CD8-positive, alpha-beta memory T cell (primary cell): ENCODE data around the gene VWA3B. TPM values are rescaled to one million over a fixed set of nuclear protein-coding genes. Genes with fewer than 3 reads are reported as not detected.
A peak's percentile ranks its signal among the peaks of the same experiment; 100 is the strongest.
"Not testable (repeated sequence)": the region's sequence is repeated elsewhere in the genome, so short reads cannot be mapped to it uniquely, and the experiment has no call there.

Source experiments
- CTCF ChIA-PET: fragments of 350-600 bp; sonication (Branson Sonifier 250); formaldehyde crosslinking; loops from one replicate; lab custom pipeline; 2021; ENCODE audit warnings: antibody characterized with exemption; lab: Charles Lee
- POLR2A ChIA-PET: fragments of 350-600 bp; sonication (Branson Sonifier 250); formaldehyde crosslinking; loops from one replicate; lab custom pipeline; 2021; ENCODE audit warnings: antibody characterized with exemption; lab: Charles Lee
- DNase-seq, 5 donors: peaks; one replicate each; pipeline versions ENCODE4 v3.0.0 to v3.0.0-alpha.2; 2020 to 2022; ENCODE audit warnings: mixed read lengths in 1 of 5
- H3K27ac ChIP-seq: one replicate; pipeline ENCODE4 v1.7.0; 2013; ENCODE audit warnings: low read depth, mild to moderate bottlenecking, low read length, moderate library complexity
- H3K27me3 ChIP-seq: 2 replicates; pipeline ENCODE4 v1.7.0; 2013; ENCODE audit warnings: low read length, mild to moderate bottlenecking; ENCODE audit not compliant: insufficient read depth, poor library complexity, severe bottlenecking
- H3K36me3 ChIP-seq: 2 replicates; pipeline ENCODE4 v1.7.0; 2013; ENCODE audit warnings: mild to moderate bottlenecking, low read length, moderate library complexity; ENCODE audit not compliant: insufficient read depth
- H3K4me1 ChIP-seq: 2 replicates; pipeline ENCODE4 v1.7.0; 2013; ENCODE audit warnings: mild to moderate bottlenecking, low read length, moderate library complexity; ENCODE audit not compliant: insufficient read depth
- H3K4me3 ChIP-seq: 2 replicates; pipeline ENCODE4 v1.7.0; 2013; ENCODE audit warnings: mild to moderate bottlenecking, low read length
- H3K9me3 ChIP-seq: 2 replicates; pipeline ENCODE4 v1.7.0; 2013; ENCODE audit warnings: mild to moderate bottlenecking, low read length
- H3K27ac Mint-ChIP-seq, 8 donors: one replicate each; pipeline ENCODE4 v1.8.0; 2020 to 2021; ENCODE audit warnings: mixed read lengths in 8 of 8, mild to moderate bottlenecking in 6 of 8, inconsistent platforms in 3 of 8, moderate library complexity in 3 of 8
- H3K27me3 Mint-ChIP-seq, 2 donors: one replicate each; pipeline ENCODE4 v1.8.0; 2020 to 2021; ENCODE audit warnings: mixed read lengths in 2 of 2, mild to moderate bottlenecking in 1 of 2, moderate library complexity in 1 of 2
- H3K36me3 Mint-ChIP-seq, 3 donors: one replicate each; pipeline ENCODE4 v1.8.0; 2020 to 2021; ENCODE audit warnings: mixed read lengths in 3 of 3, inconsistent platforms in 1 of 3, mild to moderate bottlenecking in 1 of 3
- H3K4me1 Mint-ChIP-seq, 3 donors: one replicate each; pipeline ENCODE4 v1.8.0; 2020 to 2021; ENCODE audit warnings: mixed read lengths in 3 of 3, inconsistent platforms in 1 of 3, mild to moderate bottlenecking in 1 of 3
- H3K4me3 Mint-ChIP-seq, 7 donors: one replicate each; pipeline ENCODE4 v1.8.0; 2020 to 2021; ENCODE audit warnings: mixed read lengths in 7 of 7, mild to moderate bottlenecking in 6 of 7, moderate library complexity in 4 of 7, inconsistent platforms in 2 of 7
- H3K9me3 Mint-ChIP-seq, 5 donors: one replicate each; pipeline ENCODE4 v1.8.0; 2020 to 2022; ENCODE audit warnings: mixed read lengths in 5 of 5, mild to moderate bottlenecking in 3 of 5, moderate library complexity in 2 of 5, inconsistent platforms in 1 of 5
- polyA plus RNA-seq: library from polyadenylated mRNA; unstranded; fragments of 300-500 nt; fragmentation: Illumina TruSeq; gene quantifications from one replicate; pipeline ENCODE4 v1.2.3, GENCODE V29; 2021
- total RNA-seq, 2 experiments: library from RNA; stranded (reverse); gene quantifications; one replicate each; pipeline ENCODE4 v1.2.3, GENCODE V29; 2021

Gene VWA3B
- total and polyA plus RNA-seq, 3 experiments from 2014 or later: not detected

DNA sequence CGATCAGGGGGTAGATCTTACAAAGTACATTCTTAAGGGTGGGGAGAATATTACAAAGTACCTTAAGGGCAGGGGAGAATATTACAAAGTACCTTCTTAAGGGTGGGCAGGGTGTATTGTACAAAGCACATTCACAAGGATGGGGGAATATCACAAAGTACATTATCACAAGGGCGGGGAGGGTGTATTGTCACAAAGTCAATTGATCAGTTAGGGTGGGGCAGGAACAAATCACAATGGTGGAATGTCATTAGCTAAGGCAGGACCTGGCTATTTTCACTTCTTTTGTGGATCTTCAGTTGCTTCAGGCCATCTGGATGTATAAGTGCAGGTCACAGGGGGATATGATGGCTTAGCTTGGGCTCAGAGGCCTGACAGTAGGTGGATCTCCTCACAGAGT lies 42.2 kb upstream of the VWA3B start:
- H3K27ac ChIP-seq, H3K9me3 ChIP-seq, POLR2A ChIA-PET, H3K36me3 ChIP-seq, H3K4me1 Mint-ChIP-seq, H3K4me3 ChIP-seq, H3K4me3 Mint-ChIP-seq, CTCF ChIA-PET, H3K27me3 ChIP-seq, DNase-seq, H3K27ac Mint-ChIP-seq, H3K4me1 ChIP-seq: not testable (repeated sequence)
- peaks cover 20 to 29% (median 25%) of the 10 kb centered on the region in 5 donors for H3K9me3 Mint-ChIP-seq
- peaks cover 0 to 29% (median 0%) of the 10 kb centered on the region in 3 donors for H3K36me3 Mint-ChIP-seq
- peaks cover 9 to 18% of the 10 kb centered on the region in 2 donors for H3K27me3 Mint-ChIP-seq

DNA sequence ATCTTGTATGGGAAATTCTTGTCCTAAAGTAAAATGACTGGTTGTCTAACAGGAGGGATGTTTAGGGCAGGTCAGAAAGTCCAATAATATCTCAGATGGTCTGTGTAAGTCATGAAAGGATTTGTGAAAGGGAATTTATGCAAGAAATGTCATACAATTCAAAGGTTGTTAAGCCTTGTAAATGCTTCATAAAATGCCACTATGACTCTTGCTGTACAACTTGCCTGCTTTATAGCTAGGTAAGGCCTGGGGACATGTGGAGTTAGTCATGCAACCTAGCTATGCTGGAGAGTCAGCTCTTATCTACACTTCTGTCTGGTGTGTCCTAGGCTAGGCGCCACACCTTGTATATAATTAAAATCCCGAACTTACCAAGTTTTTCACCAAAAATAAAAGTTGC lies 36.9 kb upstream of the VWA3B start:
- H3K4me1 Mint-ChIP-seq: no peaks in the 10 kb centered on the region
- ChIA-PET CTCF (no interaction called here), POLR2A (no interaction called here)
- Histone ChIP-seq H3K4me1 (no peaks in the 10 kb centered on the region), H3K36me3 (no peaks in the 10 kb centered on the region), H3K27me3 (no peaks in the 10 kb centered on the region), H3K9me3 (no peaks in the 10 kb centered on the region), H3K27ac (no peak overlapping the region), H3K4me3 (no peak overlapping the region)
- H3K27ac Mint-ChIP-seq: no peak overlapping the region
- H3K27me3 Mint-ChIP-seq: peaks cover 4 to 6% of the 10 kb centered on the region in 2 donors
- H3K9me3 Mint-ChIP-seq: peaks cover 3 to 8% (median 4%) of the 10 kb centered on the region in 5 donors
- H3K36me3 Mint-ChIP-seq: peaks cover 0 to 4% (median 0%) of the 10 kb centered on the region in 3 donors
- DNase-seq: no peak
- no peak overlapping the region for H3K4me3 Mint-ChIP-seq

DNA sequence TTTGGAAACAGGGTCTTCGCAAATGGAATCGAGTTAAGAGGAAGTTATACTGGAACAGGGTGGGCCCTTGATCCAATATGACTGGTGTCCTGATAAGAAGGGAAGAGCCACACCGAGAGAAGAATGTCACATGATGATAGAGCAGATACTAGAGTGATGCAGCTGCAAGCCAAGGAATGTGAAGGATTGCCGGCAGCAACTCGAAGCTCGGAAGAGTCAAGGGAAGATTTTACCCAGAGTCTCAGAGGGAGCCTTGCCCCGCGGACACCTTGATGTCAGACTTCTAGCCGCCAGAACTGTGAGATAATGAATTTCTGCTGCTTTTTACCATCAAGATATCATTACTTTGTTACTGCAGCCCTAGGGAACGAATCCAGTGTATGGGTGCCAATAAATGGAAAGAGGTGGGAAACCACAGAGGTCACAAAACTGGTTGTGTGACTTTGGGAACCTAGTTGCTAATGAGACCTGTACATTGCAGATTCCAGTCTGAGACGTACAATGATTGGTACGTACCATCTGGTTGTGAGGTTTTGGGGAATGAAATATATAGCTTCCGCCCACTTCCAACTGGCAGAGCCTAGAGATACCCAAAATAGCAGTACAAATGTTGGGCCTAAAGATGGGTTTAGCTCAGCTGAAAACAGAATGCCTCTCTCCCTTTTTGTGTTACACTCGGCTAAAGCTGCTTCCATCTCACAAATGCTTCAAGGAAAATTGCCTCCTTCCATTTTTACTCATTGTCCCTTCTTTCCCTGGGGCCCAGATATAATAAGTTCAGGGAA lies 28.6 kb upstream of the VWA3B start:
- no peak for DNase-seq
- peaks cover 0 to 7% of the 10 kb centered on the region in 2 donors for H3K27me3 Mint-ChIP-seq
- no peaks in the 10 kb centered on the region for H3K4me1 Mint-ChIP-seq
- H3K9me3 Mint-ChIP-seq: peaks cover 0 to 3% (median 0%) of the 10 kb centered on the region in 5 donors
- CTCF ChIA-PET: no interaction called here
- H3K36me3 ChIP-seq: no peaks in the 10 kb centered on the region
- H3K27ac ChIP-seq: no peak overlapping the region
- POLR2A ChIA-PET: no interaction called here
- no peak overlapping the region for H3K27ac Mint-ChIP-seq
- H3K27me3 ChIP-seq: no peaks in the 10 kb centered on the region
- H3K4me3 ChIP-seq: no peak overlapping the region
- no peaks in the 10 kb centered on the region for H3K4me1 ChIP-seq
- no peak overlapping the region for H3K4me3 Mint-ChIP-seq
- no peaks in the 10 kb centered on the region for H3K36me3 Mint-ChIP-seq
- H3K9me3 ChIP-seq: no peaks in the 10 kb centered on the region

DNA sequence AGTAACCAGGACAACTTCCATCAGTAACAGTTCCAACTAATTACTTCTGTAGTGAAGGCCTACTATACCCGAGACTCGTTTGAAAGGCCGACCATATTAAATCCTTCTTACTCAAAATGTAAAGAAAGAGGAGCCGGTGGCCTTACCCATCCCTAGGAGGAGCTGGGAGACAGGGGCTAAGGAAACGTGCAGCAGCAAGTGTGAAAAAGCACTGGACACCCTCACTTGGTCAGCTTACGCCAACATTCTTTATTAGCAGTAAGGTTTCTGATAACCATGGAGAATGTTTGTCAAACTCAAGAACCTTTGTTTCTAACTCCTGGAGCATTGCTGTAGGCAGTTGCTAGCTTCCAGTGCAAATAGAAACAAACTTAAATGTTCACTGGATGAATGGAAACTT lies 26.7 kb upstream of the VWA3B start:
- peaks cover 9 to 15% of the 10 kb centered on the region in 2 donors for H3K27me3 Mint-ChIP-seq
- Histone ChIP-seq H3K27ac (no peak overlapping the region), H3K4me1 (no peaks in the 10 kb centered on the region), H3K36me3 (no peaks in the 10 kb centered on the region), H3K27me3 (no peaks in the 10 kb centered on the region), H3K9me3 (no peaks in the 10 kb centered on the region), H3K4me3 (no peak overlapping the region)
- POLR2A ChIA-PET: no interaction called here
- H3K36me3 Mint-ChIP-seq: no peaks in the 10 kb centered on the region
- H3K27ac Mint-ChIP-seq: no peak overlapping the region
- no peak for DNase-seq
- CTCF ChIA-PET: no interaction called here
- no peak overlapping the region for H3K4me3 Mint-ChIP-seq
- peaks cover 0 to 3% (median 0%) of the 10 kb centered on the region in 5 donors for H3K9me3 Mint-ChIP-seq
- no peaks in the 10 kb centered on the region for H3K4me1 Mint-ChIP-seq

DNA sequence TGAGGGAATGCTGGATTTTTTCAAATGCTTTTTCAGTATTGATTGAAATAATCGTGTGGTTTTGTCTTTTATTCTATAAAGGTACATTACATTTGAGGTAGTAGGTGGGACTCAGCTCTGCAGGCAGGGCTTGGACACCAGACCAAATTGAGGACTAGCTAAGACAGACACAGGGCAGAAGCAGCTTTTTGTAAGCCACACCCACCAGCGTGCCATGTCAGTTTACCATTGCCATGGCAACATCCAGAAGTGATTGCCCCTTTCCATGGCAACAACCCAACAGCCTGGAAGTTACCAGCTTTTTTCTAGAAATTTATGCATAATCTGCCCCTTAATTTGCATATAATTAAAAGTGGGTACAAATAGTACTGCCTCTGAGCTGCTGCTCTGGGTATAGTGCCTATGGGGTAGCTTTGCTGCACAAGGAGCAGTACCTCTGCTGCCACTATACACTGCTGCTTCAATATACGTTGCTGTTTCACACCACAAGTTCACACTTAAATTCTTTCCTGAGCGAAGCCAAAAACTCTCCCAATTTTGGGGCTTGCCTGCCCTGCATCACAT lies 23.6 kb upstream of the VWA3B start:
- ChIA-PET CTCF (no interaction called here), POLR2A (no interaction called here)
- peak overlapping the region in 1 of 8 donors; percentile 27 for H3K27ac Mint-ChIP-seq
- no peaks in the 10 kb centered on the region for H3K36me3 Mint-ChIP-seq
- Histone ChIP-seq H3K9me3 (no peaks in the 10 kb centered on the region), H3K27ac (no peak overlapping the region), H3K36me3 (no peaks in the 10 kb centered on the region), H3K27me3 (no peaks in the 10 kb centered on the region), H3K4me1 (no peaks in the 10 kb centered on the region), H3K4me3 (no peak overlapping the region)
- H3K9me3 Mint-ChIP-seq: peaks cover 0 to 3% (median 0%) of the 10 kb centered on the region in 5 donors
- no peak for DNase-seq
- H3K27me3 Mint-ChIP-seq: peaks cover 17 to 32% of the 10 kb centered on the region in 2 donors
- H3K4me1 Mint-ChIP-seq: no peaks in the 10 kb centered on the region
- H3K4me3 Mint-ChIP-seq: no peak overlapping the region

DNA sequence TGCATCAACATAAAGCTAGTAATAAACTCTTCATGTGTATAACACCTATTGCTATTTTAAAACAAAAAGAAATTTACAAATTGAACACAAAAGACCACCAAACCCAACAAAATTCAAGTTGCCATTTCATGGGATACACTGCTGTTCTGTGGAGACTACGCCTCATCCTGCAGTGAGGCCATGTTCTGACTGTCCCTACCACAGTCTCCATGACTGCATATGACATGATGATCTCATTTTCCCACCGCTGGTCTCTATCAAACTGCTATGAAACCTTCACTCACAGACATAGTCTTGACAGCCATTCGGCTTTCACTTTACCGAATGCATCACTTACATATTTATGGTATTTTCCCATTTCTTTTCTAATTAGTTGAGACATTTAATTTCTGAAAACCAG lies 21.2 kb upstream of the VWA3B start:
- no peak overlapping the region for H3K27ac Mint-ChIP-seq
- H3K9me3 Mint-ChIP-seq: peaks cover 0 to 3% (median 0%) of the 10 kb centered on the region in 5 donors
- POLR2A ChIA-PET: no interaction called here
- Histone ChIP-seq H3K4me3 (no peak overlapping the region), H3K27ac (no peak overlapping the region), H3K36me3 (no peaks in the 10 kb centered on the region), H3K9me3 (no peaks in the 10 kb centered on the region), H3K4me1 (no peaks in the 10 kb centered on the region), H3K27me3 (no peaks in the 10 kb centered on the region)
- no peak for DNase-seq
- no peaks in the 10 kb centered on the region for H3K36me3 Mint-ChIP-seq
- H3K4me1 Mint-ChIP-seq: no peaks in the 10 kb centered on the region
- peaks cover 17 to 44% of the 10 kb centered on the region in 2 donors for H3K27me3 Mint-ChIP-seq
- H3K4me3 Mint-ChIP-seq: no peak overlapping the region
- CTCF ChIA-PET: no interaction called here

DNA sequence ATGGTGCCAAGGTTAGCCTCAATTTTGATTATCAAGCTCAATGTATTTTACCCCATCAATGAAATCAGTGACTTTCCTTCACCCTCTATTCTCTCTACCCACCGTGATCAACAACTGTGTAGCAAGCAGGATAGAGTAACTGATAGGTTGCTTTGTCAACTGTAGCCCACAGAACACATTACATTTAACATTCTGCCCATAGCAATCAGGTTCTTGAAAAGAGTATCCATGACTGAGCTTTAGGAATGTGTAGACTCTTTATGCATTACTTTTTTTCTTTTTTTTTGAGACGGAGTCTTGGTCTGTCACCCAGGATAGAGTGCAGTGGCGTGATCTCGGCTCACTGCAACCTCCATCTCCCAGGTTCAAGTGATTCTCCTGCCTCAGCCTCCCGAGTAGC lies 19.8 kb upstream of the VWA3B start:
- Mint-ChIP-seq H3K27ac (no peak overlapping the region), H3K27me3 (peaks cover 15 to 50% of the 10 kb centered on the region in 2 donors), H3K4me3 (no peak overlapping the region), H3K36me3 (no peaks in the 10 kb centered on the region), H3K4me1 (no peaks in the 10 kb centered on the region), H3K9me3 (no peaks in the 10 kb centered on the region)
- POLR2A ChIA-PET: no interaction called here
- no peaks in the 10 kb centered on the region for H3K9me3 ChIP-seq
- no peaks in the 10 kb centered on the region for H3K4me1 ChIP-seq
- CTCF ChIA-PET: no interaction called here
- H3K27me3 ChIP-seq: no peaks in the 10 kb centered on the region
- no peak overlapping the region for H3K4me3 ChIP-seq
- DNase-seq: no peak
- H3K36me3 ChIP-seq: no peaks in the 10 kb centered on the region
- H3K27ac ChIP-seq: no peak overlapping the region

DNA sequence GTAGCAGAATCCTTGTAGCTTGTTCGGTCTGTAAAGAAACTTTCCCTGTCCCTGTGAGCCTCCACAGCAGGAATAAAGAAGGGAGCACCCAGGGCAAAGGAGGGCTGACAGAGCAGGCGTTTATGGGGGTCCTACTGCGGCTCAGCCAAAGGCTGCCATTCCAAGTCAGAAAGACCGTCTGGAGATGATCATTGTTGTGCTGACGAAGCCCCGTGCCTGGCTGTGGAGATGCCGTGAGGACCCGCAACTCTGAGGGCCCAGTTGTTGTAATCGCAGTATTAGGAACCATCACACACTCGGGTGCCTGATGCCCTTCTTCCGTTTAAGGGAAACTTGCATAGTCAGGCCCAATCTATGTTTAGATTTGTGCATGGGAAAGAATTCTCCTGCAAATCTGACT lies 16.9 kb upstream of the VWA3B start:
- Histone ChIP-seq H3K4me1 (no peaks in the 10 kb centered on the region), H3K9me3 (no peaks in the 10 kb centered on the region), H3K27me3 (no peaks in the 10 kb centered on the region), H3K4me3 (no peak overlapping the region), H3K27ac (no peak overlapping the region), H3K36me3 (no peaks in the 10 kb centered on the region)
- no peak for DNase-seq
- Mint-ChIP-seq H3K27me3 (peaks cover 13 to 52% of the 10 kb centered on the region in 2 donors), H3K4me1 (no peaks in the 10 kb centered on the region), H3K9me3 (peaks cover 0 to 3% (median 0%) of the 10 kb centered on the region in 5 donors), H3K27ac (no peak overlapping the region), H3K36me3 (peaks cover 0 to 9% (median 0%) of the 10 kb centered on the region in 3 donors), H3K4me3 (no peak overlapping the region)
- ChIA-PET POLR2A (no interaction called here), CTCF (no interaction called here)
